HG02840 (cell line): ENCODE results near the gene PLEKHG4.

Experiments
- ATAC-seq: cut with Tn5 transposase; IDR thresholded peaks from one replicate; pipeline ENCODE4 v1.9.1; 2021; ENCODE audit warnings: mild to moderate bottlenecking, moderate library complexity, moderate number of reproducible peaks; ENCODE audit not compliant: unreplicated experiment, low FRiP score

The PLEKHG4 gene

GRCh38 chr16:67279296-67280089 is at the start of gene PLEKHG4:
PLEKHG4 (plus strand) TSS chr16:67279532; CDS start chr16:67280045, 513 bp downstream.
- ATAC-seq: no peak

- ATAC-seq: no peak
Measured at GRCh38 chr16:67229906-67230808, 49.2 kb upstream of the PLEKHG4 start.

- no peak for ATAC-seq
Measured at GRCh38 chr16:67230809-67231660, 48.3 kb upstream of the PLEKHG4 start.

- no peak for ATAC-seq
Measured at GRCh38 chr16:67233596-67233995, 45.7 kb upstream of the PLEKHG4 start.

- no peak for ATAC-seq
Measured at GRCh38 chr16:67234180-67234597, 45.1 kb upstream of the PLEKHG4 start.

GRCh38 chr16:67235816-67236562 is 43.3 kb upstream of the PLEKHG4 start:
- no peak for ATAC-seq

- no peak for ATAC-seq
Measured at GRCh38 chr16:67236563-67237395, 42.6 kb upstream of the PLEKHG4 start.

GRCh38 chr16:67237396-67238277 is 41.7 kb upstream of the PLEKHG4 start:
- no peak for ATAC-seq

- no peak for ATAC-seq
Measured at GRCh38 chr16:67238278-67238575, 41.1 kb upstream of the PLEKHG4 start.

GRCh38 chr16:67238806-67239470 is 40.4 kb upstream of the PLEKHG4 start:
- no peak for ATAC-seq

GRCh38 chr16:67240506-67240905 is 38.8 kb upstream of the PLEKHG4 start:
- ATAC-seq: no peak

GRCh38 chr16:67241008-67241900 is 38.1 kb upstream of the PLEKHG4 start:
- no peak for ATAC-seq

- ATAC-seq: no peak
Measured at GRCh38 chr16:67242138-67242730, 37.1 kb upstream of the PLEKHG4 start.

- no peak for ATAC-seq
Measured at GRCh38 chr16:67243481-67243880, 35.9 kb upstream of the PLEKHG4 start.

GRCh38 chr16:67244387-67245185 is 34.7 kb upstream of the PLEKHG4 start:
- ATAC-seq: peak; percentile 40
